Measurements from ENCODE around the gene KCNT2. TPM values are rescaled to one million over a fixed set of nuclear protein-coding genes. Genes with fewer than 3 reads are reported as not detected.

Gene KCNT2
- total RNA-seq, 1 donor from 2014 or later, result 5.9 TPM

GRCh38 chr1:196494766-196495165 lies 113.5 kb downstream of the KCNT2 start:
- H3K4me1 Mint-ChIP-seq (ENCODE audit: low read depth, unreplicated experiment), result no peaks in the 10 kb centered on the region
- H3K4me3 ChIP-seq (ENCODE audit: insufficient read depth, low read depth, low read length), result no peak overlapping the region
- no peak overlapping the region for H3K9ac ChIP-seq (ENCODE audit: low read length)
- H2AFZ ChIP-seq (ENCODE audit: low read depth, low read length), result no peak overlapping the region
- no peaks in the 10 kb centered on the region for H3K79me2 ChIP-seq (ENCODE audit: insufficient read depth, low read length)
- DNase-seq (ENCODE audit: low read depth), result no peak
- no peak for FAIRE-seq
- TF ChIP-seq CTCF (IDR thresholded peaks at IDR 0.05; ENCODE audit: insufficient read depth, low read depth, low read length), result no peak
- TF ChIP-seq EZH2 (IDR thresholded peaks at IDR 0.05; ENCODE audit: insufficient read depth, low read length), result no peak
- H3K9me3 Mint-ChIP-seq (ENCODE audit: unreplicated experiment), result no peaks in the 10 kb centered on the region
- H3K4me2 ChIP-seq (ENCODE audit: low read length), result no peak overlapping the region
- no peak overlapping the region for H3K4me3 Mint-ChIP-seq (ENCODE audit: unreplicated experiment)
- no peaks in the 10 kb centered on the region for H3K9me3 ChIP-seq (ENCODE audit: insufficient read depth, low read depth, low read length)
- no peaks in the 10 kb centered on the region for H3K36me3 ChIP-seq (ENCODE audit: insufficient read depth, low read length)
- H3K27ac ChIP-seq (ENCODE audit: low read depth, low read length), result no peak overlapping the region
- H3K27ac Mint-ChIP-seq (ENCODE audit: unreplicated experiment), result no peak overlapping the region
- H4K20me1 ChIP-seq (ENCODE audit: insufficient read depth, low read length), result no peaks in the 10 kb centered on the region
- H3K36me3 Mint-ChIP-seq (ENCODE audit: low read depth, unreplicated experiment), result no peaks in the 10 kb centered on the region
- no peaks in the 10 kb centered on the region for H3K4me1 ChIP-seq (ENCODE audit: insufficient read depth, low read length)
- H3K27me3 Mint-ChIP-seq (ENCODE audit: low read depth, unreplicated experiment), result no peaks in the 10 kb centered on the region
- H3K27me3 ChIP-seq (ENCODE audit: insufficient read depth, low read length), result no peaks in the 10 kb centered on the region

- no peak overlapping the region for H3K9ac ChIP-seq (ENCODE audit: low read length)
- TF ChIP-seq EZH2 (IDR thresholded peaks at IDR 0.05; ENCODE audit: insufficient read depth, low read length) (no peak), CTCF (IDR thresholded peaks at IDR 0.05; ENCODE audit: insufficient read depth, low read depth, low read length) (no peak)
- H3K4me2 ChIP-seq (ENCODE audit: low read length), result no peak overlapping the region
- H4K20me1 ChIP-seq (ENCODE audit: insufficient read depth, low read length), result no peaks in the 10 kb centered on the region
- no peaks in the 10 kb centered on the region for H3K79me2 ChIP-seq (ENCODE audit: insufficient read depth, low read length)
- FAIRE-seq (no peak), DNase-seq (ENCODE audit: low read depth) (no peak)
- H3K4me1 ChIP-seq (ENCODE audit: insufficient read depth, low read length), result no peaks in the 10 kb centered on the region
- Mint-ChIP-seq H3K4me1 (ENCODE audit: low read depth, unreplicated experiment) (no peaks in the 10 kb centered on the region), H3K27ac (ENCODE audit: unreplicated experiment) (no peak overlapping the region), H3K9me3 (ENCODE audit: unreplicated experiment) (no peaks in the 10 kb centered on the region), H3K27me3 (ENCODE audit: low read depth, unreplicated experiment) (no peaks in the 10 kb centered on the region), H3K4me3 (ENCODE audit: unreplicated experiment) (no peak overlapping the region), H3K36me3 (ENCODE audit: low read depth, unreplicated experiment) (no peaks in the 10 kb centered on the region)
- H3K36me3 ChIP-seq (ENCODE audit: insufficient read depth, low read length), result no peaks in the 10 kb centered on the region
- H2AFZ ChIP-seq (ENCODE audit: low read depth, low read length), result no peak overlapping the region
- no peaks in the 10 kb centered on the region for H3K27me3 ChIP-seq (ENCODE audit: insufficient read depth, low read length)
- H3K4me3 ChIP-seq (ENCODE audit: insufficient read depth, low read depth, low read length), result no peak overlapping the region
- H3K27ac ChIP-seq (ENCODE audit: low read depth, low read length), result no peak overlapping the region
- H3K9me3 ChIP-seq (ENCODE audit: insufficient read depth, low read depth, low read length), result no peaks in the 10 kb centered on the region
Observed at GRCh38 chr1:196493881-196494280, 114.4 kb downstream of the KCNT2 start.

- no peak overlapping the region for H3K4me2 ChIP-seq (ENCODE audit: low read length)
- H3K36me3 ChIP-seq (ENCODE audit: insufficient read depth, low read length), result no peaks in the 10 kb centered on the region
- H3K27ac Mint-ChIP-seq (ENCODE audit: unreplicated experiment), result no peak overlapping the region
- DNase-seq (ENCODE audit: low read depth) (no peak), FAIRE-seq (no peak)
- H3K4me1 Mint-ChIP-seq (ENCODE audit: low read depth, unreplicated experiment), result no peaks in the 10 kb centered on the region
- no peak overlapping the region for H2AFZ ChIP-seq (ENCODE audit: low read depth, low read length)
- no peaks in the 10 kb centered on the region for H3K4me1 ChIP-seq (ENCODE audit: insufficient read depth, low read length)
- no peak overlapping the region for H3K9ac ChIP-seq (ENCODE audit: low read length)
- H3K36me3 Mint-ChIP-seq (ENCODE audit: low read depth, unreplicated experiment), result no peaks in the 10 kb centered on the region
- H4K20me1 ChIP-seq (ENCODE audit: insufficient read depth, low read length), result no peaks in the 10 kb centered on the region
- H3K79me2 ChIP-seq (ENCODE audit: insufficient read depth, low read length), result no peaks in the 10 kb centered on the region
- H3K4me3 Mint-ChIP-seq (ENCODE audit: unreplicated experiment), result no peak overlapping the region
- H3K27me3 Mint-ChIP-seq (ENCODE audit: low read depth, unreplicated experiment), result no peaks in the 10 kb centered on the region
- no peak overlapping the region for H3K4me3 ChIP-seq (ENCODE audit: insufficient read depth, low read depth, low read length)
- TF ChIP-seq EZH2 (IDR thresholded peaks at IDR 0.05; ENCODE audit: insufficient read depth, low read length), result no peak
- no peak for TF ChIP-seq CTCF (IDR thresholded peaks at IDR 0.05; ENCODE audit: insufficient read depth, low read depth, low read length)
- no peaks in the 10 kb centered on the region for H3K9me3 ChIP-seq (ENCODE audit: insufficient read depth, low read depth, low read length)
- H3K9me3 Mint-ChIP-seq (ENCODE audit: unreplicated experiment), result no peaks in the 10 kb centered on the region
- no peaks in the 10 kb centered on the region for H3K27me3 ChIP-seq (ENCODE audit: insufficient read depth, low read length)
- no peak overlapping the region for H3K27ac ChIP-seq (ENCODE audit: low read depth, low read length)
Observed at GRCh38 chr1:196488579-196488978, 119.7 kb downstream of the KCNT2 start.
